ENCODE results near the gene RPL22L1. TPM values are rescaled to one million over a fixed set of nuclear protein-coding genes. Genes with fewer than 3 reads are reported as not detected.

RPL22L1 gene
- total and polyA plus RNA-seq, 2 donors from 2014 or later: 34.1 to 45.1 TPM

DNA sequence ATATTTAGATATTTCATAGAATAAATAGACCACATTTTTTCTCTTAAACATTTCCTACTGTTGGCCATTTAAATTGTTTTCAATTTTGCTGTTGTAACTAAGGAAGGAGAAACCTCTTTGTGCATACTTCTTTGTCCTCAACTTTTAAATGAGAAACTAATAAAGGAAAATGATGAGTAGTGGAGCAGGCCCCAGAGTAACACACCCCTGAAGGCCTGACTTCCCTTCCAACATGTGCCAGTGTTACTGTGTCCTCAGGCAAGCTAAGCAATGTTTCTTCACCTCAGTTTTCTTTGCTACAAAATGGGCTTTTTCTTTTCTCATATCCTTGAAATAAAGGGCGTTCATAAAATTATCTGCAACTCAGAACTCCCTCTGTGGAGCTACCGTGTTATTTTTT is 53.7 kb downstream of the RPL22L1 start:
- Histone ChIP-seq H3K4me1 (ENCODE audit: control insufficient read depth in 2 of 3, insufficient read depth in 2 of 3, low read depth in 1 of 3, low read length in 3 of 3) (no peaks in the 10 kb centered on the region), H3K9ac (ENCODE audit: low read length in 3 of 3) (no peak overlapping the region), H3K36me3 (ENCODE audit: control insufficient read depth in 2 of 3, insufficient read depth in 3 of 3, low read length in 3 of 3) (no peaks in the 10 kb centered on the region), H3K27me3 (ENCODE audit: control insufficient read depth, insufficient read depth, low read length) (no peaks in the 10 kb centered on the region), H3K27ac (ENCODE audit: low read depth in 2 of 2, low read length in 2 of 2) (no peak overlapping the region), H3K4me3 (ENCODE audit: low read length in 3 of 3) (no peak overlapping the region), H3K9me3 (ENCODE audit: control insufficient read depth in 2 of 3, insufficient read depth in 1 of 3, low read length in 3 of 3) (no peaks in the 10 kb centered on the region)
- DNase-seq (no peak), FAIRE-seq (no peak)
- intact Hi-C loops (cut with DNase I): no loop called here
- TF ChIP-seq, protein P1, sequence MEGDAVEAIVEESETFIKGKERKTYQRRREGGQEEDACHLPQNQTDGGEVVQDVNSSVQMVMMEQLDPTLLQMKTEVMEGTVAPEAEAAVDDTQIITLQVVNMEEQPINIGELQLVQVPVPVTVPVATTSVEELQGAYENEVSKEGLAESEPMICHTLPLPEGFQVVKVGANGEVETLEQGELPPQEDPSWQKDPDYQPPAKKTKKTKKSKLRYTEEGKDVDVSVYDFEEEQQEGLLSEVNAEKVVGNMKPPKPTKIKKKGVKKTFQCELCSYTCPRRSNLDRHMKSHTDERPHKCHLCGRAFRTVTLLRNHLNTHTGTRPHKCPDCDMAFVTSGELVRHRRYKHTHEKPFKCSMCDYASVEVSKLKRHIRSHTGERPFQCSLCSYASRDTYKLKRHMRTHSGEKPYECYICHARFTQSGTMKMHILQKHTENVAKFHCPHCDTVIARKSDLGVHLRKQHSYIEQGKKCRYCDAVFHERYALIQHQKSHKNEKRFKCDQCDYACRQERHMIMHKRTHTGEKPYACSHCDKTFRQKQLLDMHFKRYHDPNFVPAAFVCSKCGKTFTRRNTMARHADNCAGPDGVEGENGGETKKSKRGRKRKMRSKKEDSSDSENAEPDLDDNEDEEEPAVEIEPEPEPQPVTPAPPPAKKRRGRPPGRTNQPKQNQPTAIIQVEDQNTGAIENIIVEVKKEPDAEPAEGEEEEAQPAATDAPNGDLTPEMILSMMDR (IDR thresholded peaks at IDR 0.05; ENCODE audit: borderline replicate concordance, extremely low read depth, insufficient read depth): no peak

DNA sequence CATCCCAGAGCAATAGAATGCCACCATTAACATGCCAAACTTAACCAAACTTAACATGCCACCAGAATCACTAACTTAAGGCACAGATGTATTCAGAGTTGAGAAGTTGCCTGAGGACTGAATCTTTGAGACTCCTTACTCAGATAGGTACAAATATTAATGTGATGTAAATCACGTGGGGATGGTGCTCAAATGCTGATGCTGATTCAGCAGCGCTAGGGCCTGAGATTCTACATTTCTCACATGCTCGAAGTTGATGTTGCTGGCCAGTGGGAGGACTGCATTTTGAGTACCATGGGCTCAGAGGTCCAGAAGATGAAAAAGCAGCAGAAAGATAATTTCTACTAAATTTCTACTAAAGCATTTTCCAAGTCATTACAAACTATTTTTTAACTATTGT is 54.1 kb downstream of the RPL22L1 start:
- Histone ChIP-seq H3K27ac (ENCODE audit: low read depth in 2 of 2, low read length in 2 of 2) (no peak overlapping the region), H3K4me1 (ENCODE audit: control insufficient read depth in 2 of 3, insufficient read depth in 2 of 3, low read depth in 1 of 3, low read length in 3 of 3) (no peaks in the 10 kb centered on the region), H3K9ac (ENCODE audit: low read length in 3 of 3) (no peak overlapping the region), H3K4me3 (ENCODE audit: low read length in 3 of 3) (no peak overlapping the region), H3K36me3 (ENCODE audit: control insufficient read depth in 2 of 3, insufficient read depth in 3 of 3, low read length in 3 of 3) (no peaks in the 10 kb centered on the region), H3K9me3 (ENCODE audit: control insufficient read depth in 2 of 3, insufficient read depth in 1 of 3, low read length in 3 of 3) (no peaks in the 10 kb centered on the region), H3K27me3 (ENCODE audit: control insufficient read depth, insufficient read depth, low read length) (no peaks in the 10 kb centered on the region)
- FAIRE-seq: no peak
- DNase-seq: no peak
- TF ChIP-seq, protein P1 (IDR thresholded peaks at IDR 0.05; ENCODE audit: borderline replicate concordance, extremely low read depth, insufficient read depth): no peak
- intact Hi-C loops (cut with DNase I): no loop called here

DNA sequence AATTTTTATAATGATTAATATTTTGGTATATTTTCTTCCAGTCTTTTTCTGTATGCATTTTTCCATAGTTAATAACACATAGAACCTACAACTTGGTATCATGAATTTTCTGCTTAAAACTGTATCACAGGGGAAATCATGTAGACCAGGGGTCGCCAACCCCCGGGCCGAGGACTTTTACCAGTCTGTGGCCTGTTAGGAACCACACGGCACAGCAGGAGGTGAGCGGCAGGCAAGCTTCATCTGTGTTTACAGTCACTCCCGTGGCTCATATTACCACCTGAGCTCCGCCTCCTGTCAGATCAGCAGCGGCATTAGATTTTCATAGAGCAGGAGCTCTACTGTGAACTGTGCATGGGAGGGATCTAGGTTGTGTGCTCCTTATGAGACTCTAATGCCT is 54.7 kb downstream of the RPL22L1 start:
- no peaks in the 10 kb centered on the region for H3K9me3 ChIP-seq (ENCODE audit: control insufficient read depth in 2 of 3, insufficient read depth in 1 of 3, low read length in 3 of 3)
- TF ChIP-seq, protein P1 (IDR thresholded peaks at IDR 0.05; ENCODE audit: borderline replicate concordance, extremely low read depth, insufficient read depth): no peak
- FAIRE-seq: no peak
- H3K36me3 ChIP-seq (ENCODE audit: control insufficient read depth in 2 of 3, insufficient read depth in 3 of 3, low read length in 3 of 3): no peaks in the 10 kb centered on the region
- no peak overlapping the region for H3K27ac ChIP-seq (ENCODE audit: low read depth in 2 of 2, low read length in 2 of 2)
- H3K4me1 ChIP-seq (ENCODE audit: control insufficient read depth in 2 of 3, insufficient read depth in 2 of 3, low read depth in 1 of 3, low read length in 3 of 3): no peaks in the 10 kb centered on the region
- H3K9ac ChIP-seq (ENCODE audit: low read length in 3 of 3): no peak overlapping the region
- H3K27me3 ChIP-seq (ENCODE audit: control insufficient read depth, insufficient read depth, low read length): no peaks in the 10 kb centered on the region
- DNase-seq: peak in 4 of 5 donors; percentile 59 to 70 (median 66)
- H3K4me3 ChIP-seq (ENCODE audit: low read length in 3 of 3): no peak overlapping the region
- intact Hi-C loops (cut with DNase I): no loop called here

Other genes starting within 250 kb of the RPL22L1 start
- gene EIF5A2, start 38.4 kb upstream of the RPL22L1 start, total RNA-seq: 11.2 TPM
- 6.1 TPM for gene EIF5A2, start 38.4 kb upstream of the RPL22L1 start, polyA plus RNA-seq (ENCODE audit: insufficient read depth, low read depth, low replicate concordance)
- 12.6 TPM for gene SLC2A2, start 156.5 kb upstream of the RPL22L1 start, total RNA-seq
- 31.0 TPM for gene SLC2A2, start 156.5 kb upstream of the RPL22L1 start, polyA plus RNA-seq (ENCODE audit: insufficient read depth, low read depth, low replicate concordance)

Data from kidney (tissue), 14 donors.